CD4-positive, alpha-beta T cell treated with Interleukin-21 for 1 hour (primary cell): Measurements from ENCODE around the gene EPHA10.

ENCODE experiments used
- DNase-seq: peaks from one replicate; pipeline ENCODE4 v3.0.0-alpha.2; 2020

EPHA10 gene

GRCh38 chr1:37732111-37732780 is 32.7 kb downstream of the EPHA10 start:
- no peak for DNase-seq

- DNase-seq: no peak
These were observed 33.5 kb downstream of the EPHA10 start for GRCh38 chr1:37731312-37732019.

- DNase-seq: no peak
These were observed 34.5 kb downstream of the EPHA10 start for GRCh38 chr1:37730376-37730775.

- no peak for DNase-seq
These were observed 36.5 kb downstream of the EPHA10 start for GRCh38 chr1:37728416-37728815.

GRCh38 chr1:37726751-37727585 is 38.0 kb downstream of the EPHA10 start:
- DNase-seq: no peak

- DNase-seq: no peak
These were observed 38.9 kb downstream of the EPHA10 start for GRCh38 chr1:37725851-37726613.

GRCh38 chr1:37724575-37724974 is 40.3 kb downstream of the EPHA10 start:
- DNase-seq: no peak

GRCh38 chr1:37723390-37724078 is 41.4 kb downstream of the EPHA10 start:
- no peak for DNase-seq

- DNase-seq: no peak
These were observed 41.9 kb downstream of the EPHA10 start for GRCh38 chr1:37723072-37723389.

- DNase-seq: no peak
These were observed 42.5 kb downstream of the EPHA10 start for GRCh38 chr1:37722181-37723071.

GRCh38 chr1:37721565-37721964 is 43.4 kb downstream of the EPHA10 start:
- no peak for DNase-seq

- DNase-seq: no peak
These were observed 44.4 kb downstream of the EPHA10 start for GRCh38 chr1:37720231-37721130.

GRCh38 chr1:37719572-37720195 is 45.2 kb downstream of the EPHA10 start:
- no peak for DNase-seq

GRCh38 chr1:37718901-37719571 is 45.9 kb downstream of the EPHA10 start:
- DNase-seq: no peak

- DNase-seq: no peak
These were observed 46.6 kb downstream of the EPHA10 start for GRCh38 chr1:37718181-37718900.

GRCh38 chr1:37717631-37718030 is 47.3 kb downstream of the EPHA10 start:
- no peak for DNase-seq

- no peak for DNase-seq
These were observed 48.6 kb downstream of the EPHA10 start for GRCh38 chr1:37716321-37716720.

- no peak for DNase-seq
These were observed 50.2 kb downstream of the EPHA10 start for GRCh38 chr1:37714689-37715088.

GRCh38 chr1:37714226-37714625 is 50.7 kb downstream of the EPHA10 start:
- DNase-seq: no peak
